GM18502 (cell line): ENCODE measurements around the gene DSC3.
"Not testable (repeated sequence)": the region's sequence is repeated elsewhere in the genome, so short reads cannot be mapped to it uniquely, and the experiment has no call there.

ENCODE experiments used
- ATAC-seq: cut with Tn5 transposase; IDR thresholded peaks from one replicate; pipeline ENCODE4 v1.9.1; 2021; ENCODE audit warnings: mild to moderate bottlenecking; ENCODE audit not compliant: unreplicated experiment, poor library complexity

The DSC3 gene

GRCh38 chr18:30982285-30982992, 60.1 kb downstream of the DSC3 start:
- ATAC-seq: no peak

GRCh38 chr18:30978091-30978490, 64.5 kb downstream of the DSC3 start:
- not testable (repeated sequence) for ATAC-seq

- peak; percentile 84 for ATAC-seq
Measured at GRCh38 chr18:30971338-30971956, 71.1 kb downstream of the DSC3 start.

- ATAC-seq: no peak
Measured at GRCh38 chr18:30970196-30970816, 72.2 kb downstream of the DSC3 start.

- no peak for ATAC-seq
Measured at GRCh38 chr18:30969670-30970170, 72.8 kb downstream of the DSC3 start.

- no peak for ATAC-seq
Measured at GRCh38 chr18:30967701-30968100, 74.8 kb downstream of the DSC3 start.

GRCh38 chr18:30965237-30965636, 77.3 kb downstream of the DSC3 start:
- ATAC-seq: no peak

GRCh38 chr18:30960661-30961060, 81.9 kb downstream of the DSC3 start:
- no peak for ATAC-seq

- ATAC-seq: no peak
Measured at GRCh38 chr18:30957066-30957465, 85.5 kb downstream of the DSC3 start.

GRCh38 chr18:30954262-30954661, 88.3 kb downstream of the DSC3 start:
- no peak for ATAC-seq

GRCh38 chr18:30945761-30946160, 96.8 kb downstream of the DSC3 start:
- ATAC-seq: no peak

GRCh38 chr18:30944773-30945417, 97.6 kb downstream of the DSC3 start:
- ATAC-seq: no peak

- no peak for ATAC-seq
Measured at GRCh38 chr18:30940952-30941539, 101.5 kb downstream of the DSC3 start.
